GM12892 (cell line): ENCODE measurements around the gene SLC6A17.

Experiments
- DNase-seq: peaks from one replicate; pipeline ENCODE4 v3.0.0; 2011; ENCODE audit not compliant: insufficient read length
- FAIRE-seq: peaks from 2 replicates; lab custom pipeline; 2011; peaks lifted over from hg19 to GRCh38; lab: Jason Lieb, UNC
- POLR2A ChIP-seq: IDR thresholded peaks from 2 replicates; pipeline ENCODE4 v1.6.1; 2011; ENCODE audit warnings: low read depth, low read length, control low read depth
- POLR2AphosphoS5 ChIP-seq: IDR thresholded peaks from 2 replicates; pipeline ENCODE4 v1.6.1; 2011; ENCODE audit warnings: low read depth, low read length, control low read depth
- TAF1 ChIP-seq: IDR thresholded peaks from 2 replicates; pipeline ENCODE4 v1.6.1; 2011; ENCODE audit warnings: low read depth, mild to moderate bottlenecking, control low read depth, low read length, borderline replicate concordance

Gene SLC6A17

DNA sequence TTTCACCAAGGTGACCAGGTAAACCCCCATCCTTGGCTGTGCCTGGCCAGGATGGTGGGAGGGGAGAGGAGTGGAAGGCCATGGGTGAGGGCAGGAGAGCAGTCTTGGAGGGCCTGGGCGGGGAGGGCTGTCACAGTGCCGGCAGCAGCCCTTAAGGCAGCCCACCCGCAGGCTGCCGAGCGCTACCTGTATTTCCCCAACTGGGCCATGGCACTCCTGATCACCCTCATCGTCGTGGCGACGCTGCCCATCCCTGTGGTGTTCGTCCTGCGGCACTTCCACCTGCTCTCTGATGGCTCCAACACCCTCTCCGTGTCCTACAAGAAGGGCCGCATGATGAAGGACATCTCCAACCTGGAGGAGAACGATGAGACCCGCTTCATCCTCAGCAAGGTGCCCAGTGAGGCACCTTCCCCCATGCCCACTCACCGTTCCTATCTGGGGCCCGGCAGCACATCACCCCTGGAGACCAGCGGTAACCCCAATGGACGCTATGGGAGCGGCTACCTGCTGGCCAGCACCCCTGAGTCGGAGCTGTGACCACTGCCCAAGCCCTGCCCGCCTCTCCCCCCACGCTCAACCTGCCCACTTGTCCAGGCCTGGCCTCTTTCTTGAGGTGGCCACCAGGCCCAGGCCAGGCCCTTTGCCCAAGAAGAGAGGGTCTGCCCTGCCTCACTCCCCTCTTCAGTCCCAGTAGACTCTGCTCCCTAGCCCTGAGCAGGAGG, 47.8 kb downstream of the SLC6A17 start:
- DNase-seq: no peak
- no peak for FAIRE-seq
- TF ChIP-seq POLR2A (no peak), POLR2AphosphoS5 (no peak), TAF1 (no peak)

DNA sequence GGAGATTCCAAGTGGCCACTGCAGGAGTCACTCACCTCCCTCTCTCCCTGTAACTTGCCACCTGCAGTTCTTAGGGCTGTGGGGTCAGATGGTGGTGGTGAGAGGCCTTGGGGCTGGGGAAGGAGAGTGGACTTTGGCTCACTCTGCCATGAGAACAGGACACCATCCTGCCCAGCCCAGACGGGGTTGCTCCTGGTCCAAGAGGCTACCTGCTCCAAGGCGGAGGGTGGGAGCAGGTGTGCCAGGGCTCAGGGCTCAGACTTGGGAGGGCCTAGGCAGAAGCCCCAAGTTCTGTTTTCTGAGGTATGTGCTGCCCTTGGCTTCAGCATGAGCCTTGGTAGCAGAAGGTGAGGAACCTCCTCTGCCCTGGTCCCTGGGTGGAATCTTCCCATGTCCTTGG, 48.5 kb downstream of the SLC6A17 start:
- TF ChIP-seq POLR2A: no peak
- TF ChIP-seq POLR2AphosphoS5: no peak
- TF ChIP-seq TAF1: no peak
- FAIRE-seq (no peak), DNase-seq (no peak)

- TF ChIP-seq TAF1 (no peak), POLR2AphosphoS5 (no peak), POLR2A (no peak)
- FAIRE-seq (no peak), DNase-seq (no peak)
Observed at GRCh38 chr1:110200190-110200589, 49.9 kb downstream of the SLC6A17 start.

- FAIRE-seq (no peak), DNase-seq (no peak)
- TF ChIP-seq POLR2A (no peak), POLR2AphosphoS5 (no peak), TAF1 (no peak)
Observed at GRCh38 chr1:110200666-110201065, 50.4 kb downstream of the SLC6A17 start.

GRCh38 chr1:110201157-110201825, 51.0 kb downstream of the SLC6A17 start:
- TF ChIP-seq TAF1: no peak
- no peak for TF ChIP-seq POLR2AphosphoS5
- no peak for TF ChIP-seq POLR2A
- DNase-seq (no peak), FAIRE-seq (no peak)

DNA sequence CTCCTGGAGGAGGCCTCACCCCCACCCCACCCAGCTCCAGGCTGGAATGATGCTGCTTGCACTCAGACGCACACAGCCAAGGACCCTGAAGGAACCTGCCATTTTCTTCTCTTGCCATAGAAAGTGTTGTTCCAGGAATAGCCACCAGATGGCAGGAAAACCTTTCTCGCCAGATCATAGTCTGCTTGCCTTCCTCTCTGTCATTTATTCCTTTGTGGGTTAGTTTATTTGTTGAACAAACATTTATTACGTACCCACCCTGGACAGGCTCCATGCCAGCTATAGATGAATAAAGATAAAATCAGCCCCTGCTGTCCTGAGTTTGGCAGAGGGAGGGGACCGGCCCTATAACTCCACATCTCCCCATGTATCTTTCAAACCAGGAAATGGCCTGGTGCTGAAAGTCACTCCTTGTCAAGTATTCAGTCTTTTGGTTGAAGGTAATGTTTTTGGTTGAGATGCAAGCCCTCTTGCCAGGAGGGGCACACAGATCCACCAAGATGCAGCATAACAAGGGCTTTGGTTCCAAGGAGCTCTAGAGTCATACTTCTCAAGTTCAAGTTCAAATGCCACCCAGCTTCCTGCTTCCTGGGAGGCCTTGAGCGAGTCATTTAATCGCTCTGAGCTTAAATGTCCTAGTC, 52.8 kb downstream of the SLC6A17 start:
- FAIRE-seq (peak; percentile 92), DNase-seq (peak; percentile 50)
- no peak for TF ChIP-seq TAF1
- no peak for TF ChIP-seq POLR2A
- no peak for TF ChIP-seq POLR2AphosphoS5

GRCh38 chr1:110205156-110205555, 54.9 kb downstream of the SLC6A17 start:
- no peak for FAIRE-seq
- TF ChIP-seq POLR2AphosphoS5 (no peak), TAF1 (no peak), POLR2A (no peak)

GRCh38 chr1:110205591-110206155, 55.4 kb downstream of the SLC6A17 start:
- TF ChIP-seq TAF1: no peak
- TF ChIP-seq POLR2A: no peak
- TF ChIP-seq POLR2AphosphoS5: no peak

More at GRCh38 chr1:110205156-110205555, 54.9 kb downstream of the SLC6A17 start:
- DNase-seq: no peak

GRCh38 chr1:110206261-110206920, 56.1 kb downstream of the SLC6A17 start:
- TF ChIP-seq TAF1: no peak
- no peak for TF ChIP-seq POLR2A
- no peak for TF ChIP-seq POLR2AphosphoS5
- DNase-seq: no peak
- FAIRE-seq: no peak

More at GRCh38 chr1:110205591-110206155, 55.4 kb downstream of the SLC6A17 start:
- no peak for DNase-seq
- FAIRE-seq: no peak

DNA sequence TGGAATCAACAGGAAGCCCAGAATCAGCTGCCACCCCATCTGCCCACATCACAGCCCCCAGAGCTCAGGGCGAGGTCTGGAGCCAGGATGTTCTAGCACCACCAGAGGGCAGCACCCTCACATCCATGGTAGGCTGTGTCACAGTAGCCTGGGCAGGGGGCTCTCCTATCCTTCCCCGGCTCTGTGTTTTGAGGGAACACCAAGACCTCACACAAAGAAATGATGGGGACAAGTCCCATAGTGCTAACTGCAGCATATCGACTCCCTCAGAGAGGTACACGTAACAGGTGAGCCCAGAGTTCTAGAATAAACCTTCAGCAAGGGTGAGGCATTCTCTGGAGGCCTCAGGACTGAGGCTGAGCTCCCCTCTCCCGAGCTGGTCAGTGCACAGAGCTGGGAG, 57.5 kb downstream of the SLC6A17 start:
- peak; percentile 65 for DNase-seq
- TF ChIP-seq POLR2A (no peak), POLR2AphosphoS5 (no peak), TAF1 (no peak)
- FAIRE-seq: peak; percentile 74

- no peak for TF ChIP-seq POLR2A
- no peak for TF ChIP-seq TAF1
- no peak for TF ChIP-seq POLR2AphosphoS5
- DNase-seq (no peak), FAIRE-seq (no peak)
Observed at GRCh38 chr1:110208916-110209645, 58.8 kb downstream of the SLC6A17 start.
